Measurements from ENCODE around the gene EDC4. TPM values are rescaled to one million over a fixed set of nuclear protein-coding genes. Genes with fewer than 3 reads are reported as not detected.

Gene EDC4
- total and polyA plus RNA-seq, 2 of the 8 experiments (the other 6 are each of a cell fraction or from before 2014, with no cell fraction given), result 58.5 to 72.7 TPM

DNA sequence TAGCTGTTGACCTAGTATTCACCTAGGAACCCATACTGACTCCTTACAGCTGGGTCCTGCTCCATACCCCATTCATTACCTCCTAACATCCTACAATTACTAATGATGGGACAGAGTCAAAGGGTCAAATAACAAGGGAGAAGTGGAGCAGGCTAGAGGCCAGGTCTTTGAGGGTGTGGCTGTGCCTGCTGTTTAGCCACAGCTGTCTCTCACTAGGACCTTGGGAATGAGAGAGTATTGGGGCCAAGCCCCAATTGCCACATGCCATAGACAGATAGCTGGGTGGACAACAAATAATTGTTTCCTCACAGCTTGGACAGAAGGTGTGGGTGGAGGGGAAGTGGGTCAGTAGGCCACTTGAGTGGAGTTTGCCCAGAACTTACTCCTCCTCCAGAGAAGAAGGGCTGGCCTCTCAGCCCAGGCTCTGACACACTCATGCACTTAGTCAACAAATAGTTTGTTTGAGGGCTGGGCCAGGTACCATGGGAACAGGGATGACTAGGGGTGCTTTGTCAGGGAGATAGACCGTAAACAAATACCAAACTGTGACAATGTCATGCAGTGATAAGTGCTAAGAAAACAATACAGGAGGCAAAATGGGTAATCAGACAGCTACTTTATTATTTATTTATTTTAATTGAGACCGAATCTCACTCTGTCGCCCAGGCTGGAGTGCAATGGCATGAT is 15.2 kb upstream of the EDC4 start (continued):
- no peak for TF ChIP-seq CTBP2 (IDR thresholded peaks at IDR 0.05; ENCODE audit: borderline replicate concordance, insufficient read depth, insufficient read length, low read length)
- no peak for TF ChIP-seq KDM1A (IDR thresholded peaks at IDR 0.05; ENCODE audit: borderline replicate concordance, low read length)
- no peak for TF ChIP-seq NRF1 (IDR thresholded peaks at IDR 0.05; ENCODE audit: low read depth, low read length)

All from H1 (cell line).